Smooth muscle cell of the coronary artery (primary cell): ENCODE measurements around the gene GNAQ. TPM values are rescaled to one million over a fixed set of nuclear protein-coding genes. Genes with fewer than 3 reads are reported as not detected.

Source experiments
- total RNA-seq: library from RNA; depleted of rRNA; stranded (reverse); fragments of >200 nt; gene quantifications from 2 replicates; pipeline ENCODE4 v1.2.3, GENCODE V29; 2014; ENCODE audit warnings: low replicate concordance

Gene GNAQ
- total RNA-seq, result 26.5 and 40.2 TPM in 2 replicates

DNA sequence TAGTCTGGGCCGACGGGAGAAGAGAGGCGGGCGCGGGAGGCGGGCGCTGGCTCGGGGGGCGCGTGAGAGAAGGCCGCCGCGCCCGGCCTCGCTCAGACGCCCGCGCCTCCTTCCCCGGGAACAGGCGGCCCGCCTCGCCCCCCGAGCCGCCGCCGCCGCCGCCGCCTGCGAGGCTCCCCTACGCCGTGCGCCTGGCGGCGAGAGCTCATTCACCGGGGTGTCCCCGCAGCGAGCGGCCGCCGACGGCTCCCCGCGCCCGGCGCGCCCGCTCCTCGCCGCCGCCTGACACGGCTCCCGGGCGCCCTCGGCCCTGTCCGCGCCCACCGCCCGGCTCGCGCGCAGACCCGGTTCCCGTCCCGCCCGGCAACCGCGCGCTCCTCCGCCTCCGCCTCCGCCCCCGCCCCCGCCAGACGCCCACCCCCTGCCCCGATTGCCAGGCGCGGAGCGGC, at the start of gene GNAQ:
Gene GNAQ (minus strand): TSS at position 368 of the 449 bp plus-strand sequence. CDS start 576 bp downstream, outside the sequence.

Other genes with a start within 250 kb of the GNAQ start
- gene CEP78, start 204.3 kb upstream of the GNAQ start, total RNA-seq, result 5.4 and 10.1 TPM in 2 replicates